HG03432 (cell line): ENCODE data around the gene SMARCA4.

Source experiments
- ATAC-seq: cut with Tn5 transposase; IDR thresholded peaks from one replicate; pipeline ENCODE4 v1.9.1; 2021; ENCODE audit warnings: mild to moderate bottlenecking, moderate library complexity; ENCODE audit not compliant: unreplicated experiment

Gene SMARCA4

GRCh38 chr19:11028146-11028545 lies 67.3 kb downstream of the SMARCA4 start:
- no peak for ATAC-seq

- no peak for ATAC-seq
These were observed 70.7 kb downstream of the SMARCA4 start for GRCh38 chr19:11031421-11032070.

- ATAC-seq: no peak
These were observed 72.4 kb downstream of the SMARCA4 start for GRCh38 chr19:11033251-11033650.

- ATAC-seq: no peak
These were observed 72.9 kb downstream of the SMARCA4 start for GRCh38 chr19:11033763-11034162.

GRCh38 chr19:11034449-11035213 lies 73.8 kb downstream of the SMARCA4 start:
- no peak for ATAC-seq

GRCh38 chr19:11035441-11036377 lies 74.9 kb downstream of the SMARCA4 start:
- ATAC-seq: peak; percentile 78

GRCh38 chr19:11038511-11038910 lies 77.7 kb downstream of the SMARCA4 start:
- no peak for ATAC-seq

- no peak for ATAC-seq
These were observed 80.4 kb downstream of the SMARCA4 start for GRCh38 chr19:11041194-11041593.

GRCh38 chr19:11041966-11042627 lies 81.3 kb downstream of the SMARCA4 start:
- no peak for ATAC-seq

- no peak for ATAC-seq
These were observed 83.6 kb downstream of the SMARCA4 start for GRCh38 chr19:11044431-11044830.

- ATAC-seq: no peak
These were observed 84.7 kb downstream of the SMARCA4 start for GRCh38 chr19:11045536-11045935.

- no peak for ATAC-seq
These were observed 86.0 kb downstream of the SMARCA4 start for GRCh38 chr19:11046605-11047354.

GRCh38 chr19:11047866-11048265 lies 87.0 kb downstream of the SMARCA4 start:
- no peak for ATAC-seq

- no peak for ATAC-seq
These were observed 89.7 kb downstream of the SMARCA4 start for GRCh38 chr19:11050323-11051114.

GRCh38 chr19:11053817-11054195 lies 93.0 kb downstream of the SMARCA4 start:
- ATAC-seq: no peak

GRCh38 chr19:11054200-11054599 lies 93.4 kb downstream of the SMARCA4 start:
- no peak for ATAC-seq

GRCh38 chr19:11054628-11055027 lies 93.8 kb downstream of the SMARCA4 start:
- ATAC-seq: no peak

GRCh38 chr19:11058246-11059030 lies 97.6 kb downstream of the SMARCA4 start:
- no peak for ATAC-seq
